Activated CD8-positive, alpha-beta memory T cell treated with anti-CD3 and anti-CD28 coated beads for 4 hours (primary cell): ENCODE measurements around the gene SLC22A16.

Experiments used
- DNase-seq, 2 donors: peaks; one replicate each; pipeline ENCODE4 v3.0.0-alpha.2; 2020; ENCODE audit warnings: low read depth in 2 of 2

SLC22A16 gene

GRCh38 chr6:110400208-110400607 lies 76.2 kb downstream of the SLC22A16 start:
- no peak for DNase-seq

- no peak for DNase-seq
Measured at GRCh38 chr6:110399219-110400071, 77.0 kb downstream of the SLC22A16 start.

DNA sequence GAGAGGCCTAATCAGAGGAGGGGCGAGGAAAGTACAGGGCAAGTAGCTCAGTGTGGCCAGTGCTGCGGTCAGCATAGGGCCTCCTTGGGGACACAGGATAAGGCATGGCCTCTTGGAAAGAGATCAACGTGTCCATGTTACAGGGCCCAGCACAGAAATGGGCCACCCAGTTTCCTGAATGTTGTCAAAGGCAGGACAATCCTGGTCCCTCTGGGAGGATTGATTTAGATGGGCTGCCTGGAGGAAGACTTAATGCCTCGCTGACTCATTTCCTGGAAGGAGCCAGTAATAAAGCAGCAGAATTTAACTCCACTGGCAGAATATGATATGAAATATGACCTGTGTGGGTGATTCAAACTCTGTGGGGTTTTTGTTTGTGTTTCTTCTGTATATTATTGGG lies 77.6 kb downstream of the SLC22A16 start:
- no peak for DNase-seq

GRCh38 chr6:110395221-110395620 lies 81.2 kb downstream of the SLC22A16 start:
- DNase-seq: no peak

GRCh38 chr6:110394409-110394808 lies 82.0 kb downstream of the SLC22A16 start:
- no peak for DNase-seq

- no peak for DNase-seq
Measured at GRCh38 chr6:110392727-110393126, 83.7 kb downstream of the SLC22A16 start.

GRCh38 chr6:110390404-110390803 lies 86.0 kb downstream of the SLC22A16 start:
- no peak for DNase-seq

GRCh38 chr6:110389689-110390382 lies 86.6 kb downstream of the SLC22A16 start:
- DNase-seq: no peak

DNA sequence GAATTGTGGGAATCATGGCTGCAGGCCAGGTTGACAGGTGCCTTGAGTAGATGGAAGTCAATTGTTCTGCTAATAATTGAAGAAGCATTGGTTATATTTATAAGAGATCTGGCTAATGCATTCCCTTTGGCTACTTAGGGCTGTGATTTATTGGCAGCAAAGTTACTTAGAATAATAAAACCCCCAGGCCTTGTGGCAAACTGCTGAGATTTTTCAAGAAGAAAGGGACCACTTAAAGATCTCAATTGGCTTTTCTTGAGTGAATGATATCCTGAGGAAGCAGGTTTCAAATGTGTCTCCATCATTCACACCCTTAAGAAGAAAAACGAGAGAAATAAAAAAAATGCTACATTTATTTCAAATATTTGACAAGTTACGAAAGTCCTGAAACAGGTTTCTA lies 88.4 kb downstream of the SLC22A16 start:
- no peak for DNase-seq

DNA sequence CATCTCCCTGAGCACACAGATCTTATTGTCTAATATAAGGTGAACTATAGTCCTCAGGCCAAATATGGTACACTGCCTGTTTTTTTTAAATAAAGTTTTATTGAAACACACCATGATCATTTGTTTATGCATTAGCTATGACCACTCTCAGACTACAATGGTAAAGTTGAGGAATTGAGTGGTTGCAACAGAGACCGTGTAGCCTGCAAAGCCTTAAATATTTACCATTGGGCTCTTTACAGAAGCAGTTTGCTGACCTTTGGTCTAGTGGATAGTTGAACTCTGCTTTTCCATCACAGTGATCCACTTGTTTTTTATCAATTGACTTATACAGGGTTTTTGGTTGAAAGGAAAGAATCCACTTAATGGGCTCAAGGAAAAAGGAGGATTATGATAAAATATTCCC lies 91.0 kb downstream of the SLC22A16 start:
- no peak for DNase-seq

GRCh38 chr6:110378552-110378951 lies 97.9 kb downstream of the SLC22A16 start:
- no peak for DNase-seq
